NOMO-1 treated with DMSO at 0.1 percent for 48 hours (cell line): ENCODE measurements around the gene ACAD11.
"Not testable (repeated sequence)": the region's sequence is repeated elsewhere in the genome, so short reads cannot be mapped to it uniquely, and the experiment has no call there.

Experiments
- DNase-seq: peaks from one replicate; lab custom pipeline; 2025; ENCODE audit not compliant: unreplicated experiment; lab: John Stamatoyannopoulos, UW

Gene ACAD11

DNA sequence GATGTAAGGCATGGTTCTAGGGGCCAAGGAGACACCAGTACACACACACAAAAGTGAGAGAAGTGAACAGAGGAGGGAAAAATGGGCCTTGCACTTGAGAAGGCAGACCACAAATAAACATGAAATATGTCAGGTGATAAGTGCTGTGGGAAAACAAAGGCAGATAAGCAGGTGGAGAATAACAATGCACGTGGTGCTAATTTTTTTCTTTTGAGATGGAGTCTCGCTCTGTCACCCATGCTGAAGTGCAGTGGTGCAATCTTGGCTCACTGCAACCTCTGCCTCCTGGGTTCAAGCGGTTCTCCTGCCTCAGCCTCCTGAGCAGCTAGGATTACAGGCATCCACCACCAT is 103.6 kb downstream of the ACAD11 start:
- not testable (repeated sequence) for DNase-seq

DNA sequence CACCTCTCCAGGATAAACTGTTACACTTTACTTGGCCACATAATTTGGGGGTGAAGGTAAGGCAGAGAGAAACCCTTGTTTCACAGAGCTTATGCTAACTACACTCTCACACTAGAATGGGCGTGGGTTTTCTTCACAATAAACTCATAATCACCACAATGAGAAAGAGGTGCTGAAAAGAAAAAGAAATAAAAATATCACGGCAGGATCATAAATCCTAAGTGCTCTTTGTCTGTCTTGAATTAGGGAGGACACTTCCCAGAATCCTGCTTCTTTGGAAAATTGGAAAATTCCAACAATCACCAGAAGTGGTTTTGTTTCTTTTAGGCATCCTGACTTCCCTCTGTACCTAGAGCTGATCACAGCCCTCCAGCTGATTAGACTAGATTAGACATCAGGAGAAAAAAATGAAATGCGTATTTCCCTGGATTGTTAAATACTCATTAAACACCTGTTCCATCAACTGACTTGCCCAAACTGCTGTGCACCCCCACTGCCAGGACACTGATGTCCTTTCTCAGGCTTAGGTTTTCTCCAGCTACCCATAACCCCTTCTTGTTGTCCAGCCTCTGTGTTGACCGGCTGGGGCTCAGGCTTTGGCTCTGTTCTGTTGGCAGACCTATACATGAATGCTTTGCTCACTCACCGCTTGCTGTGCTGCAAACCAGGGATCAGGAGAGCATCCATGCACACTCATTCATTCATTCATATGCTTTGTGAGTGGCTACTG is 104.1 kb downstream of the ACAD11 start:
- no peak for DNase-seq

DNA sequence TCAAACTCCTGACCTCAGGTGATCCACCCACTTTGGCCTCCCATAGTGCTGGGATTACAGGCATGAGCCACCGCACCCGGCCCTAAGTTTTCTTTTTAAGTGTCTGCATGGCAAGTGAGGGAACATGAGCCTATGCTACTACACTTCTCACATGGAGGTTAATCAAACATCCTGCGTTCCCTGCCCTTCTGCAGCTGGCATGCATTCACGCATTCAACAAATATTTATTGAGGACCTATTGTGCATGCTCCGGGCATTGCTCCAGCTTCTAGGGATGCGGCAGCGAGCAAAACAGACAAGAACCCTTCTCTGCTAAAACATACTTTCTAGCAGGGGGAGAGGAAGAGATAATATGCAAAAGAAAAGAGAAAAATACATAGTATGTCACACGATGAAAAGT is 105.2 kb downstream of the ACAD11 start:
- no peak for DNase-seq

DNA sequence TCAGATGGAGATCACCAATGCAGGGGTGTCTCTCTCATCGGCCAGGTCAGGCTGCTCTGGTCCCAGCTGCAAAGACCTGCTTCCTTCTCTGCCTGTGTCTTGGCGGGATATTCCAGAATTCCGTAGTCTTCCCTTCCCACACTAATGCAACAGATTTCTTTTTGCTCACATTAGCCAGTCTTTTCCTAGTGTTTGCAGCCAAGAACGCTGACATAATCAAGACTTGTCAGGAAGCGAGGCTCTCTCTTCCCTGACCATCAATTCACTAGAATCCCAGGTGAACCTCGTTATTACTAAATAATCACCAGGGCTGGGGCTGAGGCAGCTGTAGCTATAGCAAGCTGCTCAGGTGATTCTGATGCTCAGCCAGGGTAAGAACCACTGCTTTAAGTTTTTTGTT is 105.8 kb downstream of the ACAD11 start:
- DNase-seq = no peak

DNA sequence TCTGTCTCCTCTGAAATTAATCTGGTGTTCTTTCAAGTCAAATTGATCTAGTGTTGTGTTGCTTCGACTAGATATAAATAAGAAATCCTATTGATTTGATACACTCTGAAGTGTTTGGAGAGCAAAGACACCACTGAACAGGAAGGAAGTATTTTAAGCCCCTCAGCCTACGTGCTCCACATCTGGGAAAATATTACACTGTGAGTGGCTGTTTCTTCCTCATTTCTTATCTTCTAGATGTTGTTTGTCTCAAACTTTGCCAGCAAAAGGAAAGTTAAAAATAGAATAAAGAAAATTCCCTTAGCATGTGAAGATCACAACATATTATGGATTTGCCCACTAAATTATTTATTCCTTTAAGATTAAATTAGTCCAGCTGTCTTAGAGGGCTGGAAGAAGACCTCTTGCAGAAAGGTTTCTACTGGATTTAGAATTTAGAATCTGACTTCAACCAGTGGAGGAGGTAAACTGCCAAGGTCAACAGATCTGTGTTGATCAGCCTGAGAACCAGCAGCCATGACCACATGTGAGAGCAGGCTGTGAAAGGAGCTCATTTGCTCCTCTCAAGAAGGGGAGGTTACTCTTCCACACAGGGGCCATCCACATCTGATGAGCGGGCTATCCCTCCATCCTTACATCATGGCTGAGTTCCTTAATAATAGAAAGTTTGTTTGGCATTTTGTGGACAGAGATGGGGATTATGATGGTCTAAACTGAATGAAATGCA is 108.9 kb downstream of the ACAD11 start:
- peak; percentile 45 for DNase-seq

DNA sequence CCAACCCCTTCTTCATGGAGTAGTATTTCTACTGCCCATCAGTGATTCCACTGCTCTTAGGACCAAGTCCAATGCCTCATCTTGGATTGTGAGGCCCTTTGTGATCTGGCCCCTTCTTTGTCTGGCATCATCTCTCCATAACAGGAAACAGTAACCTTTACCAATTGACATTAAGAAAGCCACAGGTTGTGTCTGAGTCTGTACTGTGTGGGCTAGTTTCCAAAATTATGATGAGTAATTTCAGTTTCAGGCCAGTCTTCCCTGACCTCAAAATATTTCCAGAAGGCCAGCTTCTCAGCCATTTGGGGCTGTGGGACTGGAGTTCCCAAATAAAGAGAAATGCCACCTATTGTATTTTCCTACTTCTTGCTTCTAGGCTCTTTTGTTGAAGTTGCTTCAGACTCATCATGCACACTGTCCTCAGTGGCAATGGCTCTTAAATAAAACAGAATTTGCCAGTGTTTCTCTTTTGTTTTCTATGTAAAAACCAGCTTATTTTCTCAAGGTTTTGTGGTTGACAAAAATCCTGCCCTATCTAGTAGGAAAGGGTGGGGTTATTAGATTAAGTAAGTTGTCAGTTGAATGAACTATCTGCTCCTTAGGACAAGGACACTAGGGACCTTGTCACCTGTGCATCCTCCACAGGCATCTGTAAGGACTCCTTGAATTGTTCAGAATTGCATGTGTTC is 109.6 kb downstream of the ACAD11 start:
- peak; percentile 23 for DNase-seq

DNA sequence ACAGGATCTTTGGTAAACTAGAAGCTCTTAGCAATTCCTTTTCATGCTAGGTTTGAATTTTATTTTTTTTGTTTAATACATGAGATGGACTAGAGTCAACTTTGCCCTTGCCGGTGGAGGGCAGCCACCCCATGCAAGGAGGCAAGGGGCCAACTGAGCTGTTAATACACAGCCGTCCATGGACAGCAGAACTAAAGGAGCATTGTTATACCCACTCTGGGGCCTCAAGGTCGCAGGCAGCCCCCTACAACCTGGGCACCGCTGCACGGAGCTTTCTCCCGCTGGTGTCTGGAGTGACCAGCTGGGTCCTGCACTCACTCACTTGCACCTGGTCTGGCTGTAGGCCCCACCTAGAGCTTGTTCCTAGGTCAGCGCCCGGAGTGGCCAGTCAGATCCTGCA is 110.4 kb downstream of the ACAD11 start:
- no peak for DNase-seq

DNA sequence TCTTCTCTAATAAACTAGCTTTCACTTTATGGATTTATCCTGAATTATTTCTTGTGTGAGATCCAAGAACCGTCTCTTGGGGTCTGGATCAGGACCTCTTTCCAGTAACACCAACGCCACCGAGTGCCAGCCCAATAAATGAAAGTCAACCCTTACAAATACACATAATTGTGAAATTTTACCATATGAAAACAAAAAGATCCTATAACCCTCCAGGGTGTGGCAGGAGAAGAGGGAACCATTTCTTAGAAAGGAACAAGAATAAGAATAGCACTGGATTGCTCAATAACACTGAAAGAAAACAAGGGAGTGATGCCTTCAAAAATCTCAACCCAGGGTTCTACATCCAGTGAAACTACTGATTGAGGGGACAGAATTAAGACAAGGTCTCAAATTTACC is 114.1 kb downstream of the ACAD11 start:
- peak; percentile 69 for DNase-seq

DNA sequence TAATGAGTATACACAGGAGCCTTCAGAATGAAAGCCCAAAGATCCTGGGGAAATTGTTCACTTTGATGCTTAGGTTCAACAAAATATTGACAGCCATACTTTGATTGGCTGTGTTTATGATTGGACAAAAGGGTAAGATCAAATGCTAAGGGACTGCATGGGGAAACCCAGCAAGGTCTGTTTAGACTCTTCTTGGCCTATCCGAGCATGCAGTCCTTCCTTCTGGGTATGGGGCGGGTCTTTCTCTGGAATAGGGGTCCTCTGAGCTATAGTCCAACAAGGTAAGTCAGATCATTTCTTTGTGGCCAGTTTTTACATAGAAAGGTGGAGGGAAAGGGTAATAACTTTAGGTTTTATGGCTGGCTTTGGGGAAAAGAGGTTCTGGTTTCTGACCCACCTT is 115.5 kb downstream of the ACAD11 start:
- DNase-seq = no peak

DNA sequence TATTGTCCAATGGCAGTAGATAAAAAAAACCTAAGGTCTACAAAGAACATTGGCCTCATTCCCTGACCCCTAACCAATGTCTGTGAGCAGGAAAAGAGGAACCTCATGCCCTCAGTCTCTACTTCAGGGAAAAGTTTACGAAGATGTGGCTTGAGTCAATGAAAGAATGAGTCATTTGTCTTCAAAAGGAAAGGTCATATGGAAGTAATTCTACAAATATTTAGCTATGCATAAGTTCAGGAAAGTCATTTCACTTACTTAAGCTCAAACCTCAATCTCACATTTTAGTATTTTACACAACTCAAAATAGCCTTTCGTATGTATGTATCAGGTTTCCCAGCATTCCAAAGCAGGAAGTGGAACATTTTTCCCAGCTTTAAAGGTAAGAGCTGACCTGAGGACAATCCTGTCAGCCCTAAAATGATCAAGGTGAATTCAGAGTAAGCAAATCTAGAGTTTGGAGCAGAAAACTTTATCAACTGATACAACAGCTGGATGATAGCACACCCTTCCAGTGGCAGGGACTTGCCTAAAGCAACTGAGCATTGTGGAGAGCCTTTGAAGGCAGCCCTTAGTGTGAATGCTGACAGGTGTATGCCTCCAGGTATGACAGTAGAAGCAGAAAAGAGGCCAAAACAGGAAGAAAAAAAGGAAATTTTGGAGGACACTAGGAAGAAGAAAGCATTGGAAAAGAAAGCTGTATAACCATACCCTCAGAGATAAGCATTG is 116.4 kb downstream of the ACAD11 start:
- DNase-seq = peak; percentile 83

DNA sequence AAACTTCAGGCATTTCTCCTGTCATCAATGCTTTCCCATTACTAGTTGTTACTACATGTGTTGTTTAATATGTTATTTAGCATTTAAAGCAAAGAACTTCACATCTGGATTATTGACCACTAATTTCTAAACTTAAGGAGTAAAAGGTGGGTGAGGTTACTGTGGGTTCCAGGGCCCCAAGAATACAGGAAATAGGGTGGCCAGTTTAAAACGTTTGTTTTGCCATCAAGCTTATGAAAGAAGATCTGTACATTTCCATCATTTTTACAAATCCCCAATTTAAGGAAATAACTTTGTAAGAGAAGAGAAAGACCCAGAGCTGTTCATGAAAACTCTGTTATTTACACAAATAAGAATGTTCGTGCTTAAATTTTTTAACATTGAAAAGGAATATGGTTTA is 117.0 kb downstream of the ACAD11 start:
- DNase-seq = no peak

DNA sequence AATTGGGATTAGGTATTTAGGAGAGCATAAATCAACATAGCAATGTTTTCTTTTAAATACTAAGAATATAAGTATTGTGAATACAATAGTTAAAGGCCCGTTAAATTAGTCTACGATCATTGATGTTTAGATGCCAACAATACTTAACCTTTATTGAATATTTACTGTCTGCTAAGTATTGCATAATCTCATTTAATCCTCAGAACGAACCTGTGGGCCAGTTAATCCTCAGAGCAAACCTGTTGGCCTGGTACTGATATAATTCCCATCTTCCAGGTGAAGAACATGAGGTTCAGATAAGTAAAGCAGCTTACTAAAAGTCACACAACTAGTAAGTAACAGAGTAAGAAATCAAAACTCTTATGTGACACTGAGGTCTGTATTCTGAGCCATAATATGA is 119.9 kb downstream of the ACAD11 start:
- DNase-seq = no peak

DNA sequence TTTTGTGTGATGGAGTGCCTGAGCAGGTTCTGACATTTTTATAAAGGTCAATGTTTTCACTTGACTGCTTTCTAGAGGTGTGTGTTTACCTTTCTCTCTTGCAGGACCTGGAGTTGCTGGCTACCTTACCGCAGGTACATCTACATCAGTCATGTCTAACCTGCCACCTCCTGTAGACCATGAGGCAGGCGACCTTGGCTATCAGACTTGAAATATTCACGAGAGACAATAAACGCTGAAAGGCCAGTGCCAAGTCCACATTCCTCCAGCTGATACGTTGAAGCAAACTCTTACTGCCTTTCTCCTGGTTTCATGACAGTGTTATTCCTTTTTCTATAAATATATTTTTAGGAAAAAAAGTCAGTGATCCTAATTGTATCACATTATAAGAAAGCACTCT is 121.5 kb downstream of the ACAD11 start:
- DNase-seq = no peak

DNA sequence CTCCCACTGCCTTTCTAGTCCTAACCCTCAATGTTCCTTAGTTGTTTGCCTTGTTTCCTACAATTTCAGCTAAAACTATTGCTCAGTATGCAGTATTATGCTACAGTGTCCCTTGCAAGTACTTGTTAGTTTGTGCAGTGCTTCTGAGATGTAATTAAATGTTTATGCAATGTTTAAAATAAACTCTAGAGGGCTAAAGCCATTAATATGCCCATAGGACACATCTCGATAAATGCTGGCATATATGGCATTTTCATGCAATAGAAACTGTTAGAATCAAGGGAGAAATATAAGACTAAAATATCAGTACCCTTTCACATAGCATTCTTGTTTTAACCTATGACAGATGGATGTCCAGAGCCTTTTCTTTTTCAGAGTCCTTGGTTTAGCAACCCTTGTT is 122.3 kb downstream of the ACAD11 start:
- no peak for DNase-seq

DNA sequence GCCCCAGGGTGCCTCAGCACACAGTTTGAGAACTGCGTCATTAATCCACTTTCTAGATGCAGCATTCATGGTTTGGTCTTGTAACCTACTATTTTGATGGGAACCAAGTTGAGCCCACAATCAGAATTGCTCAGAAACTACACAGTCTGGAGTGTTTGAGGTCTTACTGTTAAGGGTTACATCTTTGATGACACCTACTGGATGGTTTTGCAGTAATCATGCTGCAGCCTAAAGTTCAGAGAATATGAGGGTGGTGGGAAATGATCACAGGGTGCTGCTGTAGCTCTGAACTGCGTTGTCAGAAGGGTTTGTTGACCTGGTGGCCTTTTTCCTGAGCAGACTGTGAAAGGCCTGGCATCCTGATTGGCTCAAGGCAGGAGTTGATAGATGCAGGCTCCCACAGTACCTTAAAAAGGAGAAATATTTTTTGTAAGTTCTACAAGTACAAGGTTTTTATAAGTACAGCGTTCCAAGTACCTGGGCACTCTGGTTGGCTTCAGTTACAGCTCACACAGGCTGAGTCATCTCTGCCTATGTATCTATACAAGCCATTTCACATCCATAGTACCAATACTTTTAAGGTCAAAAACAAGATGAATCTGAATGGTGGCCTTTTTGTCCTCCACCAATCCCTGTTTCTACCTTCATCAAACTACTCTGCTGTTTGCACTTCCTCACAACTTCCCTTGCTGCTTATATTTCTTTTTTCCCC is 123.0 kb downstream of the ACAD11 start:
- no peak for DNase-seq

DNA sequence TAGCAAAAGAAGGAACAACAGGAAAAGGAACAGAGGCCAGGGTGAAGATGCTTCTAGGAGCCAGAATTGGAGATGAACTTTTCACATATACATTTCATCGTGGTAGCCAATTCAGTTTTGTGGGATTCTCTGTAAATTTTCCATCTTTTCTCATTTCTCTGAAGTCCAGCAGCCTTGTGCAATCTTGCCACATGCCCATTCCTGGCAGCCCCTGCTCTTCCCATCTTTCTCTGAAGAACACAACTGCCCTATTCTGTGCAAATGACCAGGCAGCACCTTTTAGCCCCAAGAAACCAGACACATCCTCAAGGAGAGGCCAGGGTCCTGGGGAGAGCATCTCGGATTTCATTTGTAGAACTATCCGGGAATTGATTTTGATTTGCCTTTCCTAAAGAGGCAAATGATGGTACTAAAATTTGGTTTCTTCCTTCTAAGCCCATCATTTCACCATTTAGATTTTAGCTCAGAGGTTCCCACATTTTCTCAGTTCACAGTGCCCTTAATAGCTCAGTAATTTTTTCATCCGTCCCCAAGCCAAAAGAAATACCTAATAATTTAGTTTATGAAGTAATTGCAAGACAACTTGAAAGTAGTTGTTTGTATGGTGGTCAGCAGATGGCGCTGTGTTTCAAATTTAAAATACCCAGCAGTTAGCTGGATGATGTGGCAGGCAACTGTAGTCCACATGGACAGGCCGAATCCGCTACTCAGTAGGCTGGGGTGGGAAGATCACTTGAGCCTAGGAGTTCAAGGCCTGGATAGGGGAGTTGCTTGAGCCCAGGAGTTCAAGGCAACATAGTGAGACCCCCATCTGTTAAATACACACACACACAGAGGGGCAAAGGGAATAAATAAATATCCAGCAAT is 123.8 kb downstream of the ACAD11 start:
- DNase-seq = peak; percentile 64

DNA sequence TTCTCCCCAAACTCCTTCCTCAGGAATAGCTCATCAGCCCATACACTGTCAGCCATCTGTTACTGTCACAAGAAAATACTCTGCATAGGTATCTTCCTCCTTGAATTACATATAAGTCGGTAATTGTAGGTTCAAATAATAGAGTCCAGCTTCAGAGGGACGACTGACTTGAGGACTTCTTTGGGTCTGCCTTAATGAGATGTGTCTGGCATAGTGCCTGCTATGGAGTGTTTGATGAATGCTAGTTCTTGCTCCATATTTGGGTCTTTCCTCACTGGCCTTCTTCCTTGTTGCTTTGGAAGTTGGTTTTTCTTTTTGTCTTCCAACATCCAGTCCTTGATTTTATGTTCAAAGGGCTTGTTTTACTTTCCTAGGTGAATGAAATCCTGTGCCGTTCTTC is 129.0 kb downstream of the ACAD11 start:
- DNase-seq = no peak

DNA sequence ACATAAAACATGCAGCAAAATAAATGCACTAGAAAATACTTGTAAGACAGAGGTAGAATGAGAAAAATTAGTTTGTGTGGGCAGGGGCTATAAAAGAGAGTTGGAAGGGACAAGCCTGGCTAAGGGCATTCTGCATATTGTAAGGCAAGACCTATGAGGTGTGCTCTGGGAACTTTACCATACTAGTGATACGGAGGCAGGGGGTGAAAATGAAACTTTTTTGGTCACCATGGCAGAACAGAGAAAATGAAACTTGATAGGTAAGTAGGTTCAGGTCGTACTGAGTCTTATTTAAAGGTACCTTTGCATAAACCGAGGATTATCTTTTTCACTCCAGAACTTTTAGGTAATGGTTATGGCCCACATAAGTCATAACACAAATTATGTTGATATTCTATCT is 137.3 kb downstream of the ACAD11 start:
- no peak for DNase-seq

DNA sequence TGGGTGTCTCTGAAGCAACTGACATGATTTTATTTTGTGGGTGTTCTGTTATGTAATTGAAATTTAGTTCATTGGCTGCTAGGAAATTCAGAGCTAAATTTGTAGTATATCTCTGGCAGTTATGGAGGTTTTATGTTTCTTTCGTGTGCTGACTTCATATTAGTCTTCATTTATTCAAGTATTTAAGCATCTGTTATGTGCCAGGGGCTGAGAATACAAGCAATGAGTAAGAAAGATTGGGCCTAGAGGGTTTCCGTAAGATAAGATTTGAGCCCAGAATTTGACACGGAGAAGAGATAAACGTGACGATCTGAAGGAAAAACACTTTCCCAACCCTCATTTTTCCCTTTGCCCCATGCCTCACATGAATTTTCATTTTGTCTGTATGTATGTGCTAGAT is 137.7 kb downstream of the ACAD11 start:
- no peak for DNase-seq

DNA sequence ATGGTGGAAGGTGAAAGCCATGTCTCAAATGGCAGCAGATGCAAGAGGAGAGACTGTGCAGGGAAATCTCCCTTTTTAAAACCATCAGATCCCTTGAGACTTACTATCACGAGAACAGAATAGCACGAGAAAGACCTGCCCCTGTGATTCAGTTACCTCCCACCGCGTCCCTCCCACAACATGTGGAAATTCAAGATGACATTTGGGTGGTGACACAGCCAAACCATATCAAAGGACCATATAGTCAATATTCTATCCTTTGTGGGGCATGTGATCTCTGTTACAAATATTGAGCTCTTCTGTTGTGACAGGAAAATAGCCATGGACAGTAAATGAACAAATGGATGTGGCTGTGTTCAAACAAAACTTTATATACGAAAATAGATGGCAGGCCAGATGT is 139.7 kb downstream of the ACAD11 start:
- no peak for DNase-seq
